ENCODE results near the gene MCM7.

The MCM7 gene

GRCh38 chr7:100079024-100079560 lies 22.1 kb downstream of the MCM7 start:
- Histone ChIP-seq H3K9me2 (replicated peaks; ENCODE audit: insufficient read depth, low read length) (no peaks in the 10 kb centered on the region), H3K4me3 (ENCODE audit: insufficient read depth, low read length, poor library complexity, severe bottlenecking) (no peak overlapping the region), H3K4me2 (ENCODE audit: low read depth, low read length, poor library complexity, severe bottlenecking) (no peak overlapping the region), H3K36me3 (ENCODE audit: low read length) (peaks cover 5% of the 10 kb centered on the region; the same call in 1 of the 2 replicates), H3K27ac (ENCODE audit: low read depth, low read length) (no peak overlapping the region), H3F3A (ENCODE audit: insufficient read depth) (peaks cover 16% of the 10 kb centered on the region), H3K27me3 (ENCODE audit: low read length) (no peaks in the 10 kb centered on the region), H4K20me1 (ENCODE audit: low read depth, low read length) (no peaks in the 10 kb centered on the region), H3K9ac (ENCODE audit: low read length) (no peak overlapping the region), H3K9me3 (ENCODE audit: insufficient read depth, low read length) (no peaks in the 10 kb centered on the region), H2AFZ (ENCODE audit: low read depth, low read length, severe bottlenecking) (no peak overlapping the region), H3K79me2 (ENCODE audit: insufficient read depth, low read length) (peaks cover 29% of the 10 kb centered on the region)
- TF ChIP-seq CTCF (IDR thresholded peaks at IDR 0.05; ENCODE audit: insufficient read depth, low read length, poor library complexity, severe bottlenecking), result no peak
- TF ChIP-seq EZH2phosphoT487 (conservative IDR thresholded peaks at IDR 0.05; ENCODE audit: low read length), result no peak

- Histone ChIP-seq H3K36me3 (ENCODE audit: low read length) (peaks cover 16% of the 10 kb centered on the region), H3K27me3 (ENCODE audit: low read length) (no peaks in the 10 kb centered on the region), H3K4me3 (ENCODE audit: insufficient read depth, low read length, poor library complexity, severe bottlenecking) (no peak overlapping the region), H4K20me1 (ENCODE audit: low read depth, low read length) (no peaks in the 10 kb centered on the region), H3K9me3 (ENCODE audit: insufficient read depth, low read length) (peaks cover 6% of the 10 kb centered on the region; the same call in 1 of the 2 replicates), H3K27ac (ENCODE audit: low read depth, low read length) (no peak overlapping the region), H3F3A (ENCODE audit: insufficient read depth) (peaks cover 4% of the 10 kb centered on the region; the same call in 1 of the 2 replicates), H2AFZ (ENCODE audit: low read depth, low read length, severe bottlenecking) (no peak overlapping the region), H3K4me2 (ENCODE audit: low read depth, low read length, poor library complexity, severe bottlenecking) (no peak overlapping the region), H3K9ac (ENCODE audit: low read length) (no peak overlapping the region), H3K9me2 (replicated peaks; ENCODE audit: insufficient read depth, low read length) (no peaks in the 10 kb centered on the region), H3K79me2 (ENCODE audit: insufficient read depth, low read length) (peaks cover 29% of the 10 kb centered on the region)
- TF ChIP-seq CTCF (IDR thresholded peaks at IDR 0.05; ENCODE audit: insufficient read depth, low read length, poor library complexity, severe bottlenecking), result no peak
These were observed 24.0 kb downstream of the MCM7 start for GRCh38 chr7:100077205-100077604.

- no peaks in the 10 kb centered on the region for H3K9me2 ChIP-seq (replicated peaks; ENCODE audit: insufficient read depth, low read length)
- H3K9ac ChIP-seq (ENCODE audit: low read length), result no peak overlapping the region
- peaks cover 23% of the 10 kb centered on the region for H3K9me3 ChIP-seq (ENCODE audit: insufficient read depth, low read length)
- no peaks in the 10 kb centered on the region for H4K20me1 ChIP-seq (ENCODE audit: low read depth, low read length)
- no peak overlapping the region for H3K27ac ChIP-seq (ENCODE audit: low read depth, low read length)
- H3K79me2 ChIP-seq (ENCODE audit: insufficient read depth, low read length), result peaks cover 19% of the 10 kb centered on the region
- TF ChIP-seq CTCF (IDR thresholded peaks at IDR 0.05; ENCODE audit: insufficient read depth, low read length, poor library complexity, severe bottlenecking) (no peak), EZH2phosphoT487 (conservative IDR thresholded peaks at IDR 0.05; ENCODE audit: low read length) (no peak)
- no peaks in the 10 kb centered on the region for H3K27me3 ChIP-seq (ENCODE audit: low read length)
- peaks cover 34% of the 10 kb centered on the region for H3K36me3 ChIP-seq (ENCODE audit: low read length)
- H3F3A ChIP-seq (ENCODE audit: insufficient read depth), result no peaks in the 10 kb centered on the region
- H2AFZ ChIP-seq (ENCODE audit: low read depth, low read length, severe bottlenecking), result no peak overlapping the region
- no peak overlapping the region for H3K4me3 ChIP-seq (ENCODE audit: insufficient read depth, low read length, poor library complexity, severe bottlenecking)
- no peak overlapping the region for H3K4me2 ChIP-seq (ENCODE audit: low read depth, low read length, poor library complexity, severe bottlenecking)
These were observed 25.8 kb downstream of the MCM7 start for GRCh38 chr7:100075418-100075817.

Measured in SU-DHL-6 (cell line).